ENCODE measurements around the gene IL36RN. TPM values are rescaled to one million over a fixed set of nuclear protein-coding genes. Genes with fewer than 3 reads are reported as not detected.
A peak's percentile ranks its signal among the peaks of the same experiment; 100 is the strongest.

Gene IL36RN
- total RNA-seq, 1 donor from 2014 or later = 0.25 TPM

GRCh38 chr2:113112441-113112840 is 53.4 kb downstream of the IL36RN start:
- H3K4me3 ChIP-seq = no peak overlapping the region
- intact Hi-C loops (cut with DNase I) = no loop called here
- H3K27me3 ChIP-seq = no peaks in the 10 kb centered on the region
- H3K4me1 ChIP-seq = peaks cover 22% of the 10 kb centered on the region
- no peaks in the 10 kb centered on the region for H3K36me3 ChIP-seq
- TF ChIP-seq CTCF (IDR thresholded peaks at IDR 0.05) (no peak), POLR2AphosphoS5 (IDR thresholded peaks at IDR 0.05; ENCODE audit: insufficient read depth in 1 of 2, low read depth in 1 of 2) (no peak), POLR2A (IDR thresholded peaks at IDR 0.05) (no peak)
- no peak overlapping the region for H3K27ac ChIP-seq
- DNase-seq (ENCODE audit: extremely low spot score in 2 of 2) = no peak
- no peaks in the 10 kb centered on the region for H3K9me3 ChIP-seq

GRCh38 chr2:113112871-113113270 is 53.9 kb downstream of the IL36RN start:
- no peak overlapping the region for H3K27ac ChIP-seq
- no peaks in the 10 kb centered on the region for H3K27me3 ChIP-seq
- no peak overlapping the region for H3K4me3 ChIP-seq
- no peaks in the 10 kb centered on the region for H3K36me3 ChIP-seq
- no peak for TF ChIP-seq POLR2A (IDR thresholded peaks at IDR 0.05)
- H3K4me1 ChIP-seq = peaks cover 23% of the 10 kb centered on the region
- intact Hi-C loops (cut with DNase I) = no loop called here
- DNase-seq (ENCODE audit: extremely low spot score in 2 of 2) = no peak
- no peaks in the 10 kb centered on the region for H3K9me3 ChIP-seq

GRCh38 chr2:113113807-113114206 is 54.8 kb downstream of the IL36RN start:
- Histone ChIP-seq H3K4me3 (no peak overlapping the region), H3K9me3 (no peaks in the 10 kb centered on the region), H3K27ac (peak overlapping the region; percentile 53), H3K27me3 (no peaks in the 10 kb centered on the region), H3K4me1 (peaks cover 23% of the 10 kb centered on the region), H3K36me3 (no peaks in the 10 kb centered on the region)
- TF ChIP-seq CTCF (IDR thresholded peaks at IDR 0.05) (no peak), POLR2A (IDR thresholded peaks at IDR 0.05) (no peak)
- no peak for DNase-seq (ENCODE audit: extremely low spot score in 2 of 2)
- intact Hi-C loops (cut with DNase I) = no loop called here

Small RNA genes lying within 50 kb of the gene (small RNA-seq; reads per million reads assigned to genes)
- not detected for gene RNU6-1180P

Other genes with a start within 250 kb of the IL36RN start
- gene IL1B, start 222.4 kb upstream of the IL36RN start, total RNA-seq = 2.5 TPM
- gene IL37, start 148.0 kb upstream of the IL36RN start, total RNA-seq = not detected
- not detected for gene IL36G, start 81.2 kb upstream of the IL36RN start, total RNA-seq
- 2.7 TPM for gene IL36A, start 53.7 kb upstream of the IL36RN start, total RNA-seq
- not detected for gene IL36B, start 6.3 kb upstream of the IL36RN start, total RNA-seq
- gene IL1F10, start 8.8 kb downstream of the IL36RN start, total RNA-seq = not detected
- 253 TPM for gene IL1RN, start 68.4 kb downstream of the IL36RN start, total RNA-seq
- gene PSD4, start 114.8 kb downstream of the IL36RN start, total RNA-seq = 39.0 TPM
- 1.7 TPM for gene PAX8, start 219.7 kb downstream of the IL36RN start, total RNA-seq